NCI-H526 (cell line): ENCODE results near the gene THAP11.
"Not testable (repeated sequence)": the region's sequence is repeated elsewhere in the genome, so short reads cannot be mapped to it uniquely, and the experiment has no call there.

ENCODE experiments used
- DNase-seq, 2 experiments: peaks; one replicate each; lab custom pipeline; 2025; lab: John Stamatoyannopoulos, UW

The THAP11 gene

DNA sequence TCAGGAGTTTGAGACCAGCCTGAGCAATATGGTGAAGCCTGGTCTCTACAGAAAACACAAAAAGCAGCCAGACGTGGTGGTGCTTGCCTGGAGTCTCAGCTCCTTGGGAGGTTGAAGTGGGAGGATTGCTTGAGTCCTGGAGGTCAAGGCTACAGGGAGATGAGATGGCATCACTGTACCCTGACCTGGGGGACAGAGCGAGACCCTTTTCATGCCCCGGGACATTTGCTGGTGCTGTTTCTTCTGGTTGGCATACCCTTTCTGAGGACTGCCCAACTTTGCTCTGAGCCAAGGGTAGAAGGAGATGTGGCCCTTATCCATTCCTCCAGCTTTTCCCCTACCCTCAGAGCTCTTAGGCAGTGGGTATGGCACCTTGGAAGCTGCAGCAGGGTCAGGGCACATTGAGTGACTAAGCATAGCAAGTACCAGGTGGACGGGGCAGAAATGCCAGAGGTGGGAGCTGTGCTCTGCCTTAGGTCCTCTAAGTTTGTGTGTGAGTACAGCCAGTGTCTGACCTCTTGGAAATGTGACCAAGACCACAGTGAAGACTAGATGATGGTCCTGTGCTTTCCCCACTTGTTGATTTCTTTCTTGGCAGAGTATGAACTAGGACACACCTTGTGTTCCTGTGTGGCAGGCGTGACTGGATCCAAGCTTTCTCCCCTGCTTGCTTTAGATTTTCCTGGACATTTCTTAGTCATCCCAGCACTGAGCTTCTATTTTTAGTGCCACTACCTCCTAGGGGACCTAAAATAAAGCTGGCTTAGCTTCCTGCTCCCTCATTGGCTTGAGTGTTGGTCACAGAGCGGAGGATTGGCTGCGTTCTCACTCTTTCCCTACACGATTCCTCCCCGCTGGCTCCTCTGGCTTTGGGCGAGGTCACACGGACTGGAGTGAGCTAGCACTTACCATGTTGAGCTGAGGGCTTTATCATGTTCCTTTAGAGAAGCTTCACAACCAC, 20.8 kb downstream of the THAP11 start:
- no peak for DNase-seq

DNA sequence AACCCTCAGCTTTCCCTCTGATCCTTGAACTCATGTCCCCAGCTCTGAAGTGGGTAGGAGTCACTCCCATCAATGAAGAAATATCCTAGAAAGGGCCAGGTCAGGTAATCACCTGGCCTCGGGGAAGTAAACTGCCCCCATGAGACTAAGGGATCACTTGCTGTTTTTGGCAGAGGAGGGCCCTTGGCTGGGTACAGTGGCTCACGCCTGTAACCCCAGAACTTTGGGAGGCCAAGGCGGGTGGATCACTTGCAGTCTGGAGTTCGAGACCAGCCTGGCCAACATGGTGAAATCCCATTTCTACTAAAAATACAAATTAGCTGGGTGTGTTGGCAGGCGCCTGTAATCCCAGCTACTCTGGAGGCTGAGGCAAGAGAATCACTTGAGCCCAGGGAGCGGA, 21.9 kb downstream of the THAP11 start:
- not testable (repeated sequence) for DNase-seq

DNA sequence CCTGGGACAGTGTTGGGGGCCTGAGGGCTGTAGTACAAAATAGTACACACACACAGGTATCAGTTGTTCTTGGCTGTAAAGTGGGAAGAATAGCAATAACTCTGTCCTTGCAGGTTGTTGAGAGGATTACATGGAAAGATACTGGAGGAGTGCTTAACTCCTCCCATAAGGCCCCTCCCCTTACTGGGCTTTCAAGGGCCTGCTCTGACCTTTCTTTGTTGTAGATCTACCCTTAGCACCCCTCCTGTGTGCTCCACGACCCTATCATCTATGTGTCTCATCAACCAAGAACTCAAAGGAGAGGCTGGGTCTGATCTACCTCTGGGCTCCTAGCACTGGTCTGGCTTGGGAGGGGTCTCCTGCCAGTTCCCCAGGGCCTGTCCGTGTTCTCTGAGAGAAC, 22.5 kb downstream of the THAP11 start:
- no peak for DNase-seq

DNA sequence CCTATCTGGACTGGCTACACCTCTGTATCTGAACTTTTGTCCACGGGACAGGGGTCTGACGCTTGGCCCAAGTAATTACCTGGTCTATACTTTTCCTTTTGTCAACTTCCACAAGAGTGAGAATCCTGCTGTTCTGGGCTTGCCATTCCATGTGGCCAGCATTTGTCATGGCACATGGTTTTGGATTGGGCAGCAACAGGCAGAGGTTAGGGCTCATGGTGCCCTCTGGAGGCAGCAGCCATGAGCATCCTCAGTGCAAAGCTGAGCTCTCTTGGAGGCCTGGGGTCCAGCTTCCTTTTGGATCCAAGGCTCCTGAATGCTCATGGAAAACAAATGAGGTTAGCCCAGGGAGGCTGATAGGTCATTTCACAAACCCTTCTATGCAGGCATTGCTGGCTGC, 23.2 kb downstream of the THAP11 start:
- peak in 1 of 2 experiments; percentile 22 for DNase-seq

DNA sequence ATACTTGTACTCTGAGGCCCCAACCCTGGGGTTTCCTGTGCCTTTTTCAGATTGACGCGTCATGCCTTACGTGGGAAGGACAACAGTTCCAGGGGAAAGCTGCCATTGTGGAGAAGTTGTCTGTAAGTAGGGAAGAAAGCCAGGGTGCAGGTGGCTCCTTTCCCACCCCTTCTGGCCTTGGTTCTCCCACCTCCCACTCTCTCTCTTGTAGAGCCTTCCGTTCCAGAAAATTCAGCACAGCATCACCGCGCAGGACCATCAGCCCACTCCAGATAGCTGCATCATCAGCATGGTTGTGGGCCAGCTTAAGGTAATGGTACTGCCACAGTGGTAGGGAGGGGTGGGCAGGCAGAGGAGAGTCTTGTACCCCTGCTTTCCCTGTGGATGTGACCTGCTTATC, 26.2 kb downstream of the THAP11 start:
- DNase-seq = no peak

DNA sequence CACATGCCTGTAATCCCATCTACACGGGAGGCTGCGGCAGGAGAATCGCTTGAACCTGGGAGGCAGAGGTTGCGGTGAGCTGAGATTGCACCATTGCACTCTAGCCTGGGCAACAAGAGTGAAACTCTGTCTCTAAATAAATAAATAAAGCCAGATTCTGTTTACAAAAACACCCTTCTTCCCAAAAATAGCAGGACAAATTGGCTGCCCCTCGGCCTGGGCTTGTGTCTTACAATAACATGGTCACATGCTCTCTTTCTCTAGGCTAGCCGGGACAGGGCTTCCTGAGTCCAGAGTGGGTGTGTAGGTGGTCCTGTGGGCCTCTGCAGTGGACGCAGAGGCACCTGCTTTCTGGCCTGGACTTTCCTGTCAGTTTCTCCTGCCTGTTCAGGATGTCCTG, 27.5 kb downstream of the THAP11 start:
- no peak for DNase-seq

DNA sequence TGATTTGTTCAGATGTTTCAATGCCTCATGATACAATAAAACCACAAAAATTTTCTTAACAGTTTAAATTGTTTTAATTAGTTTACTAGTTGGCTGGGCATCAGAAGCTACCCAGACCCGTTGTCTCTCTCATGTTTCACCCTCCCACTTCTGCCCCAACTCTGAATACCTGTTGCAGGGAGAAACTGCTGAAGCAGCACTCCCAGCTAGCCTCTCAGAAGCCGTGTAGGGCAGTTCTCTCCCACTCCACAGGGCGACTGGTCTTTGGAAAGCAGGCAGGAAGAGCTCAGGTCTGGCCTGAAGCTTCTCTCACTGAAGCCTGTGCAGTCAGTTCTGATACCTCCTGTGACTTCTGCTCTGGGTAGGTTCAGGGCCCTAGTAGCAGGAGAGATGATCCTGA, 29.1 kb downstream of the THAP11 start:
- DNase-seq = no peak

DNA sequence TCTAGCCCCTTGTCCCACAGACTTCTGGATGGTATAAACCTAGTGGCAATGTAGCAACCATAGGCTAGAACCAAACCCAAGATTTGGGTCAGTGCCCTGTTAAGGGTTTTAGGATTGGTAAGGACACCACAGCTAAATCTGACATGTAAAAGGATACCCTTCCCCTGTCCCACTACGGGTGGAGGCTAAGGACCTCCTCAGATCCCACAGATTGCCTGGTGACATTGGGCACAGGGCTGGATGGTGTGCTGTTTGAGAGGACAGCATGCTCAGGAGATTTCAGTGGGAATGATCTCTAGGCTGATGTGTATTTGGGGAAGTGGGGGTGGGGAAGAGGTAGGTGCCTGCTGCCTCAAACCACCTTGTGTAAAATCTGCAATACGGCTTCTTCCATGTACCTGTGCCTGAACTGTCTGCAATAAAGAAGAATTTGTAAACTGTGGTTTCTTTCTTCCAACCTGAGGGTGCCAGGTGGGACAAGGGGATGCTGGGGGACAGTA, 30.1 kb downstream of the THAP11 start:
- DNase-seq = no peak

DNA sequence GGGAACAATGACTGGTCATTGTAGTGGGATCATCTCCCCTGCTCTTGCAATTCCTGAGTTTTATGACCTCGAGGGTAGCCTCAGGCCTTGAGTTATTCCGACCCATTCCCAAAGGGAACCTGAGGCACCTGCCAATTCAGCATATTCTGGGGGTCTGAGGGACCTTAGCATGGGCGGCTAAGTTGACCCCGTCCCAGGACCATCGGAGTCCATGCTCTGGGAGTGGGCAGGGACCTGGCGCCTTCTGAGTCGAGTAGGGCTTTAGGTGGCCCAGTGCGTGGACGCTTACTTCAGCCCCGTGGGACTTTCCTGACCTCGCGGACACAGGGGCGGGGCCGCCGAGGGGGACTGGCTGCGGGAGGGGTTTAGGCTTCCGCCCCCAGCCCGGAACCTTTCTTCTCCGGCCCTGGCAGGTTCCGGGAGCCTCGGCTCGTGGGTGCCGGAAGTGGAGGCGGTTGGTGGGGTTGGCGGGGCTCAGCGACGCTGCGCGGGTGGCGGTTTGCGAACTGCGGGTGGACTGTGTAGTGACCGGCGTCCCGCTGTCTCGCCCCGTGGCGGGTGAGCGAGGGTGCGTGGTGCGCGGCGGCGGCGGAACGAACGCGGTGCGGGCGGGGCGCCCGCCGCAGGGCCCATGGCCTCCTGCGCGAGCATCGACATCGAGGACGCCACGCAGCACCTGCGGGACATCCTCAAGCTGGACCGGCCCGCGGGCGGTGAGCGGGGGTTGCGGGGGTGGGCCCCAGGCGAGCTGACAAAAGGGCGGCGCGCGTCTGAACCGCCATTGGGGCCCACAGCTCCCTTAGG, 30.7 kb downstream of the THAP11 start, which contains the start of gene EDC4:
Gene EDC4, plus strand, starts transcription at position 422 of the 804 bp plus-strand sequence. Its CDS starts 210 bp downstream, at position 632.
- peak in 1 of 2 experiments; percentile 54 for DNase-seq

DNA sequence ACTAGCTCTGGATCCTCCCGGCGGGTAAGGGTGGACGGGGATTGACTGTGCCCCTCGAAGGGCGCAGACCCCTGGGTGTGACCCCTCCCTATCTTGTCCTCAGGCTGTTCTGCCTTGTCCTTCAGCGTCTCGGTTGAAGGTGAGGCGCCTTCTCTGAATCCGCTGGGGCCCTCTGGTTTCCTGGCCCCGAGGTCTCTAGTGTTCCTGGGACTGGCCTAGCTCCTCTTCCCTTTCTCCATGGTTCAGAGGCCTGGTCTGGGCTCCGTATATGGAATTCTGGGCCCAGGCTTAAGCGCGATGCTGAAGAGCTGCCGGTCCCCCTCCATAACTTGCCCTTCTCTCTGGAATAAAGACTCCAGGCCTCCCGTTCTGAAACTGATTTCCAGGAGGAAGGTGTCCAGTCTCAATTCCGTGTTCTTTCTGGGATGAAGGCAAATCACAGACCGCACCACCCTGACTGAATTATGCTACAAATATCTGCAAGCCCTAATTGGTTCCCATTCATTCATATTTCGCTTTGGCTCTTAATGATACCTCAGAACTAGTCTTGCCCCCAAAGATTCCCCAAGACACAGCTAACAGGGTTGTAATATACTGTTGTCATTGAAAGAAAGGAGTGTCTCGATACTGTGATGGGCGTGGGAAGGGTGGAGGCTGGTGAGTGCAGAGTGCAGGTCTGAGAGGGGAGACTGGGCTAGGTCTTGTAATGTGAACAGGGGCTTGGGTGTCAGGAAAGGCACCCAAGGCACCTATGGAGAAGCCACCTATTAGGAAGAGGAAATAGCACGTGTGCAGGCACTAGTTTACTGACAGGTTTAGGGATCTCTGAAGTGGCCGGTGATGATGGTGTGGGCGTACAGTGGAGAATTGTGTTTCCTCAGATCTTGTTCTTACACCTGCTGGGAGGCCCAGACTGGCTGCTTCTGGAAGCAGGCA, 31.6 kb downstream of the THAP11 start:
- no peak for DNase-seq

DNA sequence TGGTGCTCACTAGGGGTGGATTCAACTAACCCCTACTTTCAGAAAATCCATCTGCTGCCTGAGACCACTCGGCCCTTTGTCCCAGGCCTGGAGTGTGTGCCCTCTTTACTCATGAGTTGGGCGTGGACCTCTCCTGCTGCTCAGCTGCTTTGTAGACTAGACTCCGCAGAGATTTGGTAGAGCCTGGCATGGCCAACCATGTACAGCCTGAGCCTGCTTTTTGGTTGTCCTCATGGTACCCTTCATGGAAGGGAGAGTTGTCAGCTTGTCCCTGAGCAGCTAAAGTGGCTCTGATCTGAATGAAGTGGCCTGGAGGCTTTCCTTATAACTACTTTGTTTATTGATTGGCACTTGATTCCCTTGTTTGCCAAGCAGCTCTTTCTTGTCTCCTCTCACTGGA, 32.3 kb downstream of the THAP11 start:
- DNase-seq = no peak

DNA sequence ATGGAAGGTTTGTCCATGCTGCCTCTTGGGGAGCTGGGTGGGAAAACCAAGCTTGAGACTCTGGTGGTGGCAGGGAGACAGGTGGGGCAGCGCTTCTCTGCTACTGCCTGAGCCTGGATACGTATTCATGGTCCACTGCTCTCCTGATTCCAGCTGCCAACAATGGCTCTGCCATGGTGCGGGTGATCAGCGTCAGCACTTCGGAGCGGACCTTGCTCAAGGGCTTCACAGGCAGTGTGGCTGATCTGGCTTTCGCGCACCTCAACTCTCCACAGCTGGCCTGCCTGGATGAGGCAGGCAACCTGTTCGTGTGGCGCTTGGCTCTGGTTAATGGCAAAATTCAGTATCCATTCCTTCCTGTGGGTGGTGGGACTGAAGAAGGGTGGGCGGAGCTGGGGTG, 34.9 kb downstream of the THAP11 start:
- DNase-seq = no peak

DNA sequence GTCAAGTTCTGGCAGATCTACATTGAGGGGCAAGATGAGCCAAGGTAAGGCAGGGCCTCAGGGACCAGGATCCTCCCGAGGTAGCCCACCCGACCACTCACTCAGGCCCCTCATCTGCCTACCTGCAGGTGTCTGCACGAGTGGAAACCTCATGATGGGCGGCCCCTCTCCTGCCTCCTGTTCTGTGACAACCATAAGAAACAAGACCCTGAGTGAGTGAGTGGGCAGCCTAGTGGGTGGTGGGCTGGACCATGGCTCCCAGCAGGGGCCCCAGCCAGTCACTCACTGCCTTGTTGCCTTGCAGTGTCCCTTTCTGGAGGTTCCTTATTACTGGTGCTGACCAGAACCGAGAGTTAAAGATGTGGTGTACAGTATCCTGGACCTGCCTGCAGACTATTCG, 36.1 kb downstream of the THAP11 start:
- DNase-seq = no peak

DNA sequence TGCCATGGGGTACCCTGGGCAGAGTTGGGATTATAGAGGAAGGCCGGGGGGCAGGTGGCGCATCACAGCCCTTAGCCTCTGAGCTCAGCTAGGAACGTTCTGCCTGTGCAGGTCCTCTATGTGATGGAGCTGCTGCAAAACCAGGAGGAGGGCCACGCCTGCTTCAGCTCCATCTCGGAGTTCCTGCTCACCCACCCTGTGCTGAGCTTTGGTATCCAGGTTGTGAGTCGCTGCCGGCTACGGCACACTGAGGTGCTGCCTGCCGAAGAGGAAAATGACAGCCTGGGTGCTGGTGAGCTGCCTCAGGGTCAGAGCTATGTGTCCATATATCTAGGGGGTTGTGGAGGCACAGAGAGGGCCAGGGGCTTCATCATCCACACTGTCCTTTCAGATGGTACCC, 36.7 kb downstream of the THAP11 start:
- DNase-seq = no peak

DNA sequence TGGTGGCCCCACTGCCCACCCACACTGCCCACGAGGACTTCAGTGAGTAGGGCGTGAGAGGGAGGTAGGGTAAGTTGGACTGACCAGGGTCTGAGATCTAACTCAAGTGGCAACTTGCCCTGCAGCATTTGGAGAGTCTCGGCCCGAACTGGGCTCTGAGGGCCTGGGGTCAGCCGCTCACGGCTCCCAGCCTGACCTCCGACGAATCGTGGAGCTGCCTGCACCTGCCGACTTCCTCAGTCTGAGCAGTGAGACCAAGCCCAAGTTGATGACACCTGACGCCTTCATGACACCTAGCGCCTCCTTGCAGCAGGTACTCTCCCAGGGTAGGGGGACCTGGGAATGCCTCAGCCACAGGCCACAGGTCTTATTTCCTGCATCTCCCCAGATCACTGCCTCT, 37.3 kb downstream of the THAP11 start:
- DNase-seq = no peak

DNA sequence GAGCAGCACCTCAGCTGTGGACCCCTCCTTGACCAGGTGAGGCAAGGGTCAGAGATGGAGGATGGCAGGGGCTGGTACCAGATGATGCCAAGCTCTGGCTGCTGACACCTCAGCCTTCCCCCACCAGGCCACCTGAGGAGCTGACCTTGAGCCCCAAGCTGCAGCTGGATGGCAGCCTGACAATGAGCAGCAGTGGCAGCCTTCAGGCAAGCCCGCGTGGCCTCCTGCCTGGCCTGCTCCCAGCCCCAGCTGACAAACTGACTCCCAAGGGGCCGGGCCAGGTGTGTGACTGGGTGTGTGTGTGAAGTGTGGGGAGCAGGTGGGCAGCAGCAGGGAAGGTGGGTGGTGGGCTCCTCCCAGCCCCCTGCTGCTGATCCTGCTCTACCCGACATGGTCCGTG, 37.8 kb downstream of the THAP11 start:
- no peak for DNase-seq

DNA sequence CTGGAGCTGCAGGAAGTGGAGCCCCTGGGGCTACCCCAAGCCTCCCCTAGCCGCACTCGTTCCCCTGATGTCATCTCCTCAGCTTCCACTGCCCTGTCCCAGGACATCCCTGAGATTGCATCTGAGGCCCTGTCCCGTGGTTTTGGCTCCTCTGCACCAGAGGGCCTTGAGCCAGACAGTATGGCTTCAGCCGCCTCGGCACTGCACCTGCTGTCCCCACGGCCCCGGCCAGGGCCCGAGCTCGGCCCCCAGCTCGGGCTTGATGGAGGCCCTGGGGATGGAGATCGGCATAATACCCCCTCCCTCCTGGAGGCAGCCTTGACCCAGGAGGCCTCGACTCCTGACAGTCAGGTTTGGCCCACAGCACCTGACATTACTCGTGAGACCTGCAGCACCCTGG, 38.5 kb downstream of the THAP11 start:
- DNase-seq = no peak

DNA sequence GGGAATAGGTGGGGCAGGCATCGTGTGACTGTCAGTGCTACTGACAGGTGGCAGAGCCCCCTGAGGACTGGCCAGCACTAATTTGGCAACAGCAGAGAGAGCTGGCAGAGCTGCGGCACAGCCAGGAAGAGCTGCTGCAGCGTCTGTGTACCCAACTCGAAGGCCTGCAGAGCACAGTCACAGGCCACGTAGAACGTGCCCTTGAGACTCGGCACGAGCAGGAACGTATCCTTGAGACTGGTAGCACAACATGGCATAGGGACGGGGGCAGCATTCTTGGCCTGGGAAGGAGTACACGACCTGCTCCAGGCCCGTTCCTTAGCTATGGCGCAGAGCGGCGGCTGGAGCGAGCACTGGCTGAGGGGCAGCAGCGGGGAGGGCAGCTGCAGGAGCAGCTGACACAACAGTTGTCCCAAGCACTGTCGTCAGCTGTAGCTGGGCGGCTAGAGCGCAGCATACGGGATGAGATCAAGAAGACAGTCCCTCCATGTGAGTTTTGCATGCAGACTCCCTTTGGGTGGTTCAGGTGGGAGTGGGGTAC, 39.6 kb downstream of the THAP11 start:
- no peak for DNase-seq

DNA sequence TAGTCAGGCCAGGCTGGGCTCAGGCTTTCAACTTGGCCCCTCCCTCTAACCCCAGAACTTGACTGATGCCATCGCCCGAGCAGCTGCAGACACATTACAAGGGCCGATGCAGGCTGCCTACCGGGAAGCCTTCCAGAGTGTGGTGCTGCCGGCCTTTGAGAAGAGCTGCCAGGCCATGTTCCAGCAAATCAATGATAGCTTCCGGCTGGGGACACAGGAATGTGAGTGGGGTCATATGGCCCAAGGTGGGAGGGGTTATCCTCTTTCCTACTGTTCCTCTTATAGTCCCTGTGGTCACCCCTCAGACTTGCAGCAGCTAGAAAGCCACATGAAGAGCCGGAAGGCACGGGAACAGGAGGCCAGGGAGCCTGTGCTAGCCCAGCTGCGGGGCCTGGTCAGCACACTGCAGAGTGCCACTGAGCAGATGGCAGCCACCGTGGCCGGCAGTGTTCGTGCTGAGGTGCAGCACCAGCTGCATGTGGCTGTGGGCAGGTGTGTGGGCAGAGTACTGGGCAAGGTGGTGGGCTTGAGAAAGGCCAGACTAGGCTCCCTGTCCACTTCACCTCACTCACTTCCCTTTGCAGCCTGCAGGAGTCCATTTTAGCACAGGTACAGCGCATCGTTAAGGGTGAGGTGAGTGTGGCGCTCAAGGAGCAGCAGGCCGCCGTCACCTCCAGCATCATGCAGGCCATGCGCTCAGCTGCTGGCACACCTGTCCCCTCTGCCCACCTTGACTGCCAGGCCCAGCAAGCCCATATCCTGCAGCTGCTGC, 40.4 kb downstream of the THAP11 start:
- DNase-seq = no peak

DNA sequence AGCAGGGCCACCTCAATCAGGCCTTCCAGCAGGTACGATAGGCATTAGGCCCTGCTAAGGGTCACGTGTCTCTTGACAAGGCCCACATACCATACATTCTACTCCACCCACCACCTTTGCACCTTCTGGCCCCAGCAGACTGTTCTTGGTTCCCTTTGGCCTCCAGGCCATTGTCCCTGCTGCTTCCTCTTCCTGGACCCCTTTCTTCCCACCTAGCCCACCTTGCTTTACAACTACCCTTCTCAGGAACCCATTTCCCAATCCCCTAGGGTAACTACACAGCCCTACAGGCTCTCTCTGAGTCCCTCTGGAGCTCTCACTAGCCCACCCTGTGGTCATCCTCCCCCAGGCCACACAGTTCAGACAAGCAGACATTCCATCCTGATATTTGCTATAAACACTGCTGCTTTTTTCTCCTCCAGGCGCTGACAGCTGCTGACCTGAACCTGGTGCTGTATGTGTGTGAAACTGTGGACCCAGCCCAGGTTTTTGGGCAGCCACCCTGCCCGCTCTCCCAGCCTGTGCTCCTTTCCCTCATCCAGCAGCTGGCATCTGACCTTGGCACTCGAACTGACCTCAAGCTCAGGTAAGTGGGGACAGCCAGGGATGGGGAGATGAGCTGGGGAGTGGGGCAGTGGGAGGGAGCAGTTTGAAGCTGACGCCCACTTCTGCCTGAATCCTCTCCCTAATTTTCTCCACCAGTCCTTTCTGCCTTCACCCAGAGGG, 41.2 kb downstream of the THAP11 start:
- DNase-seq = no peak
